ENCODE data around the gene EPN3. TPM values are rescaled to one million over a fixed set of nuclear protein-coding genes. Genes with fewer than 3 reads are reported as not detected.

EPN3 gene
- total and polyA plus RNA-seq, 8 donors: 6.4 to 117 (median 45.1) TPM

DNA sequence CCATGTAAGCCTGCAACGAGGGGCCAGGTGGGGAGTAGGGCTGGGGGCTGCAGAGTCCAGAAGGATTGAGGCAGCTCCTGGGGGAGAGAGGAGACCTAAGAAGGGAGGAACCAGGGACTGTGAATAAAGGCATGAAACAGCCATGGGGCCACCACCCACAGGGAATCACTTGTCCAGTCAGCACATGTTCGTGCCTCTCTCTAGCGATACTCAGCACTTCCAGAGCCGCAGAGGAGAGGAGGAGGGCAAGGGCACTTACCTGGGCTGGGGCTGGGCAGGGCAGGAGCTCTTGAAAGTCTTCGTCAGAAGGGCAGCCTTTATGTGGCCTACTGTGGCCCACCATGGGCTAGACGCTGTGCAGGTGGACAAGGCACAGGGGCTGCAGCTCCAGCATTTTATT is 52.2 kb downstream of the EPN3 start:
- no peak overlapping the region for H3K27ac ChIP-seq
- no peak overlapping the region for H3K4me3 ChIP-seq
- TF ChIP-seq POLR2AphosphoS5 (IDR thresholded peaks at IDR 0.05) (no peak), EP300 (IDR thresholded peaks at IDR 0.05) (no peak), CTCF (IDR thresholded peaks at IDR 0.05) (no peak), POLR2A (IDR thresholded peaks at IDR 0.05) (no peak)
- H3K9me3 ChIP-seq: no peaks in the 10 kb centered on the region
- no peaks in the 10 kb centered on the region for H3K36me3 ChIP-seq
- 76 to 94% (median 89%) methylated on average over 6 of the region's 6 CpGs for WGBS, 5 donors
- DNase-seq: no peak
- intact Hi-C loops (cut with DNase I; ENCODE audit: low total_unique reads): no loop called here
- H3K4me1 ChIP-seq: peaks cover 11 to 15% (median 14%) of the 10 kb centered on the region in 4 donors
- peaks cover 0 to 13% (median 0%) of the 10 kb centered on the region in 3 donors for H3K27me3 ChIP-seq

DNA sequence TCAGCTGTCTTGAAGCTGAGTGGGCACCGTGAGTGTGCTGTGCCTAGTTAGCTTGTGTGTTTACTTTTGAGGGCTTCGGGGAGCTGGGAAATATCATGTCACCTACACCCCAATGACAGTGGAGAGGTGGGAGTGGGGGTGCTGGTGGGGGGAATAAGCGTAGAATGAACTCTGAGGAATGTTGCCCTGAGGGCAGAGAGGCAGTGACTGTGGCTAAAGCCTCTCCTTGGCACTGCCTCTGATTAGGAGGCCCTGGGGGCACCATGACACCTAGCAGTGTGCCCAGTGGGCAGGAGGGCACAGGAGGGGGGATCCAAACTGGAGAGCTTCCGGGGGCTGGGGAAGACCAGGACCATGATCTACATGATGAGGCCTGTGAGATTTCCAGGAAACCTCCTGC is 52.8 kb downstream of the EPN3 start:
- Histone ChIP-seq H3K4me1 (peaks cover 16 to 21% (median 18%) of the 10 kb centered on the region in 4 donors), H3K36me3 (no peaks in the 10 kb centered on the region), H3K27me3 (peaks cover 0 to 7% (median 0%) of the 10 kb centered on the region in 3 donors), H3K4me3 (no peak overlapping the region), H3K27ac (no peak overlapping the region), H3K9me3 (no peaks in the 10 kb centered on the region)
- intact Hi-C loops (cut with DNase I; ENCODE audit: low total_unique reads): no loop called here
- TF ChIP-seq POLR2A (IDR thresholded peaks at IDR 0.05): no peak
- no peak for TF ChIP-seq EP300 (IDR thresholded peaks at IDR 0.05)
- WGBS, 5 donors: 79 to 91% (median 84%) methylated on average over 4 of the region's 4 CpGs
- DNase-seq: no peak

DNA sequence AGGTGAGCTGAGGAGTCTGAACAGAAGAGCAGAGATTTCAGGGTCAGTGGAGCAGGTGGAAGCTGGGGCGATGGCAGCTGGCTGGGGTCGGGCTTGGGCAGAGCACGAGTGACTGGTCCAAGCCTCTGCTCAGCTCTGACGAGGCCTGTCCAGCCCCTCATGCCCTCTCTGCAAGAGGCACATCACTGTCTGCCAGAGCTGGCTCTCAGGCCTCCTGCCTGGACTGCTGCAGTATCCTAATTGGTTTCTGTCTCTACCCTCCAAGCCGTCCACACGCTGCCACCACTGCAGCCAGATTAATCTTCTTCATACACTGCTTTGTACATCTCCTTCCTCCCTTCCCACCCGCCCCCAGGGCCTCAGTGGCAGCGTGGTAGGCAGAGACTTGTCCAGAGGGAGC is 53.4 kb downstream of the EPN3 start:
- peaks cover 16 to 22% (median 19%) of the 10 kb centered on the region in 4 donors for H3K4me1 ChIP-seq
- WGBS, 5 donors: 79 to 86% (median 81%) methylated on average over 4 to 8 of the region's 8 CpGs
- no peak overlapping the region for H3K27ac ChIP-seq
- intact Hi-C loops (cut with DNase I; ENCODE audit: low total_unique reads): no loop called here
- H3K36me3 ChIP-seq: no peaks in the 10 kb centered on the region
- TF ChIP-seq CTCF (IDR thresholded peaks at IDR 0.05) (no peak), EP300 (IDR thresholded peaks at IDR 0.05) (no peak), POLR2AphosphoS5 (IDR thresholded peaks at IDR 0.05) (no peak), POLR2A (IDR thresholded peaks at IDR 0.05) (no peak)
- no peaks in the 10 kb centered on the region for H3K9me3 ChIP-seq
- H3K27me3 ChIP-seq: peaks cover 0 to 2% (median 0%) of the 10 kb centered on the region in 3 donors
- no peak overlapping the region for H3K4me3 ChIP-seq
- DNase-seq: no peak

GRCh38 chr17:50586421-50587247 is 54.1 kb downstream of the EPN3 start:
- Histone ChIP-seq H3K27me3 (no peaks in the 10 kb centered on the region), H3K27ac (no peak overlapping the region), H3K4me3 (no peak overlapping the region), H3K9me3 (no peaks in the 10 kb centered on the region), H3K4me1 (peaks cover 16 to 22% (median 19%) of the 10 kb centered on the region in 4 donors), H3K36me3 (no peaks in the 10 kb centered on the region)
- no peak for DNase-seq
- intact Hi-C loops (cut with DNase I; ENCODE audit: low total_unique reads): no loop called here
- TF ChIP-seq EP300 (IDR thresholded peaks at IDR 0.05) (no peak), CTCF (IDR thresholded peaks at IDR 0.05) (no peak), POLR2AphosphoS5 (IDR thresholded peaks at IDR 0.05) (no peak), POLR2A (IDR thresholded peaks at IDR 0.05) (no peak)
- WGBS, 5 donors: 89 to 93% (median 91%) methylated on average over 7 to 9 of the region's 9 CpGs

DNA sequence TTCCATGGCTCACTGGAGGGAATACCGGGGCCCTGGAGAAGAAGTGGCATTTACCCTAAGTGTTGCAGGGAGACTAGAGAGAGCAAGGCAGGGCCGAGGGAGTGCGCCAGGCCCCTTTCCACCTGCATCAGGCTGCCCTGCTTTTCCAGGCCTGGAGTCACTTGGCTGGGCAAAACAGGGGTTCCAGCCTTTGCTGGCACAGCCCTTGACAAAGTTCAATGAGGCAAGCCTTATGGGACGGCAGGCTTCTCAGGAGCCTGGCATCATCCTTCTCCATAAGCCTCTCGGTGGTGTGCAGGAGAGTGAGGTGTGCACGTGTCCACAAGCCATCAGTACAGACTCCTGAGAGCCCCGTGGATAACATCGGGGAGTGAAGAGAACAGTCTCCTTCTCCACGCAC is 55.0 kb downstream of the EPN3 start:
- intact Hi-C loops (cut with DNase I; ENCODE audit: low total_unique reads): no loop called here
- 83 to 94% (median 89%) methylated on average over 9 of the region's 9 CpGs for WGBS, 5 donors
- no peaks in the 10 kb centered on the region for H3K27me3 ChIP-seq
- DNase-seq: no peak
- TF ChIP-seq CTCF (IDR thresholded peaks at IDR 0.05) (no peak), EP300 (IDR thresholded peaks at IDR 0.05) (no peak), POLR2AphosphoS5 (IDR thresholded peaks at IDR 0.05) (no peak)
- no peaks in the 10 kb centered on the region for H3K36me3 ChIP-seq
- no peaks in the 10 kb centered on the region for H3K9me3 ChIP-seq
- H3K4me3 ChIP-seq: no peak overlapping the region
- peaks cover 16 to 22% (median 19%) of the 10 kb centered on the region in 4 donors for H3K4me1 ChIP-seq
- no peak overlapping the region for H3K27ac ChIP-seq
